ENCODE measurements around the gene PRPF6.

DNA sequence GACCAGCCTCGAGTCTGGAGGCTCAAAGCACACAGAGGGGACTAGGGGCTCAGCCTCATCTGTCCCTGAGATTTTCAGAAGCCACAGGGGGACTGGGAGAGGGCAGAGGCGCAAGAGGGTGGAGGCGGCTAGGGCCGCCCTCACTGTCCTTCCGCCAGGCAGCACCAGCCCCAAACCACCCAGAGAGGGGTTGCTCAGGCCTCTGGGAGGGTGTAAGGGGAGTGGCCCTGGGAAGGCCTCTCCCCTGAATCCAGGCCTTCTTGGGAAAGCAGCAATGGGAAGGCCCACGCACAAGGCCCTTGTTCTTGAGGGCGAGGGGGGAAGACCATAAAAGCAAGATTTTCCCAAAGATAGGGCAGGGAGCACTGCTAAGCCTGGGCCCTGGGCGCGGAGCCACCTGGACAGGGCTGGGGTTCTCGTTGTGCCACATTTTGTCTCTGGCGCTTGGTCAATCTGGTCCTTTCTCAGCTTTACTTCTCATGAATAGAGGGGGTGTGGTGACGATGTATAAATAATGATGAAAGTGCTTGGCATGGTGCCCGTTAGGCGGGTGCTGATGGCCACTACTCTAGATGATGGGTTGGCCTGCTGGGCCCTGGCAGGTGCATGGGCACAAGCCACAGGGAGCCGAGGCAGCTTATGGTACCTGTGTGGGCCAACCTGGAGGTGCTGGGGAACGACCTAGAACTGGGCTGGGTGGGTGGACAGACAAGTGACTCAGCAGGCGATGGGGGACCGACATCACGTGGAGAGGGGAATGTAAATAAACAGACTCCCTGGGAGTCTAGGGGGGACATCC, 6.3 kb upstream of the PRPF6 start:
- TF ChIP-seq CTCF (IDR thresholded peaks at IDR 0.05) (no peak), EZH2 (IDR thresholded peaks at IDR 0.05) (no peak), EZH2phosphoT487 (IDR thresholded peaks at IDR 0.05) (no peak)
